NOMO-1 (cell line): ENCODE measurements around the gene CHTF18.
"Not testable (repeated sequence)": the region's sequence is repeated elsewhere in the genome, so short reads cannot be mapped to it uniquely, and the experiment has no call there.

Experiments
- DNase-seq, 2 experiments: peaks; one replicate each; lab custom pipeline; 2025; ENCODE audit not compliant: unreplicated experiment in 2 of 2; lab: John Stamatoyannopoulos, UW

CHTF18 gene

GRCh38 chr16:774086-775001 lies 14.1 kb upstream of the CHTF18 start:
- no peak for DNase-seq

GRCh38 chr16:775236-775796 lies 13.1 kb upstream of the CHTF18 start:
- no peak for DNase-seq

GRCh38 chr16:776298-776697 lies 12.1 kb upstream of the CHTF18 start:
- not testable (repeated sequence) for DNase-seq

- no peak for DNase-seq
Observed at GRCh38 chr16:776824-777223, 11.6 kb upstream of the CHTF18 start.

GRCh38 chr16:777826-778225 lies 10.6 kb upstream of the CHTF18 start:
- no peak for DNase-seq

- DNase-seq, result no peak
Observed at GRCh38 chr16:778447-778846, 10.0 kb upstream of the CHTF18 start.

GRCh38 chr16:778909-779527 lies 9.4 kb upstream of the CHTF18 start:
- no peak for DNase-seq

GRCh38 chr16:779561-779960 lies 8.9 kb upstream of the CHTF18 start:
- no peak for DNase-seq

GRCh38 chr16:780296-780695 lies 8.1 kb upstream of the CHTF18 start:
- no peak for DNase-seq

GRCh38 chr16:781346-782010 lies 6.9 kb upstream of the CHTF18 start:
- DNase-seq, result no peak

- DNase-seq, result no peak
Observed at GRCh38 chr16:782258-782657, 6.2 kb upstream of the CHTF18 start.

- no peak for DNase-seq
Observed at GRCh38 chr16:782766-783403, 5.5 kb upstream of the CHTF18 start.

GRCh38 chr16:783404-784161 lies 4.8 kb upstream of the CHTF18 start:
- DNase-seq, result no peak

GRCh38 chr16:784431-784830 lies 4.0 kb upstream of the CHTF18 start:
- no peak for DNase-seq

- DNase-seq, result peak; percentile 21 to 49
Observed at GRCh38 chr16:785563-786535, 2.6 kb upstream of the CHTF18 start.

- no peak for DNase-seq
Observed at GRCh38 chr16:787321-787966, 976 bp upstream of the CHTF18 start.

- DNase-seq, result no peak
Observed at GRCh38 chr16:787978-788398, 432 bp upstream of the CHTF18 start, which contains the start of gene RPUSD1. TSS of gene RPUSD1 (minus strand) at chr16:788381. CDS start at chr16:787737, 644 bp downstream.

GRCh38 chr16:789191-789850 lies 901 bp downstream of the CHTF18 start:
- no peak for DNase-seq
